ENCODE results near the gene MEIOSIN. TPM values are rescaled to one million over a fixed set of nuclear protein-coding genes. Genes with fewer than 3 reads are reported as not detected.
A peak's percentile ranks its signal among the peaks of the same experiment; 100 is the strongest.

The MEIOSIN gene
- total RNA-seq, 4 donors from 2014 or later: not detected

DNA sequence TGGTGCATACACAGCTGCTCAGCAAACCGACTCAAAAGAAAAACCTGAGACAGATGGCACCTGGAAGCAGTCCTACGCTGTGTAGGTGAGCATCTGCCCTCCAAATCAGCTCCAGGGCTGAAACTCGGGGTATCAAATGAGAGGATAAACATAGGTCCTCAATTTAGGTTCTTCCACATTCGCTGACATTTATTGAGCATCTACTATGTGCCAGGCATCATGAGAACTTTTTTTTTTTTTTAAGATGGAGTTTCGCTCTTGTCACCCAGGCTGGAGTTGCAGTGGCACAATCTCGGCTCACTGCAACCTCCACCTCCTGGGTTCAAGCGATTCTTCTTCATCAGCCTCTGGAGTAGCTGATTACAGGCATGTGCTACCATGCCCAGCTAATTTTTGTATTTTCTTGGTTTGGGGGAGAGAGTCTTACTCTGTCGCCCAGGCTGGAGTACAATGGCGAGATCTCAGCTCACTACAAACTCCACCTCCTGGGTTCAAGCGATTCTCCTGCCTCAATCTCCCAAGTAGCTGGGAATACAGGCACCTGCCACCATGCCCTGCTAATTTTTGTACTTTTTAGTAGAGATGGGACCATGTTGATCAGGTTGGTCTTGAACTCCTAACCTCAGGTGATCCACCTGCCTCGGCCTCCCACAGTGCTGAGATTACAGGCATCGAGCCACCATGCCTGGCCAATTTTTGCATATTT, 27.4 kb upstream of the MEIOSIN start:
- in situ Hi-C loops (cut with MboI; ENCODE audit: low pct_ligation_motif_present in 1 of 4, low pct_unique_long_range_greater_than_20kb in 1 of 4, low sequenced_read_pairs in 3 of 4): no loop called here

DNA sequence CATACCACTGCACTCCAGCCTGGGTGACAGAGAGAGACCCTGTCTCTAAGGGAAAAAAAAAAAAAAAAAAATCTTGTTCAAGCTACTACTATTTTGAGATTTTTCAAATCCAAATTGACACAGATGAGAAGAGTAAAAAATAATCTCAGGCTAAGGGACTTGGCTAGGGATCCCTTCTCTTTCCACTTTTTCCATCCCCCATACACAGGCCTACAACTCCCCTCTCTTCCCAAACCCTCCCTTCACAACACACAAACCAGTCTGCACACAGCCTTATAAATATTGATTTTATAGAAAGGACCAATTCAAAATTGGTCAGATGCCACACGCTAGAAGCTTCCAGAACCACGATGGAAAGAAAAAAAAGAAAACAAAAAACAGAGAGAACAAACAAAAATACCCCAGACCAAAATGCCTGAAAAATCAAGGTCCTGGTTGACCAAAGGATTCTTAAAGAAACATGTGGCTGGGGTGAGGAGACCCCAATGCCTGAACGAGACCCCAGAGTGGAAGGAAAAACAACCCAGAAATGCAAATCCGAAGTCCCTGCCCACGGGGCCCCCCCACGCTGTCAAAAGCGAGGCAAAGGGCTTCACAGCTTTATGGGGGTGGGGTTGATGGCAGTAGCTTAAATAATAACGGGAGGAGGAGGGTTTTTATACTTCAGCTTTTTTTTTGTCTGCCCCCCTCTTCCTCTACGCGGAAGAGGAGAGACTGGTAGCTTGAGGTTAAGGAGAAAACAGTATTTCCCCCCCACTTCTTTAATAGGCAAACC, 22.7 kb upstream of the MEIOSIN start:
- Histone ChIP-seq H3K36me3 (peaks cover 0 to 18% (median 0%) of the 10 kb centered on the region in 4 donors), H3K27ac (peak overlapping the region in 3 of 4 donors; percentile 12 to 43 (median 32)), H3K9me3 (no peaks in the 10 kb centered on the region), H3K4me1 (peaks cover 0 to 7% (median 0%) of the 10 kb centered on the region in 4 donors), H3K27me3 (no peaks in the 10 kb centered on the region), H3K4me3 (no peak overlapping the region)
- intact Hi-C loops (cut with DNase I; ENCODE audit: low total_unique reads): loop anchor here (10.0 kb wide), 1 partner anchor 54 kb away; the partner anchor contains the start of gene SIX5
- no peak for TF ChIP-seq EP300 (IDR thresholded peaks at IDR 0.05; ENCODE audit: low read depth)
- TF ChIP-seq, protein P1, sequence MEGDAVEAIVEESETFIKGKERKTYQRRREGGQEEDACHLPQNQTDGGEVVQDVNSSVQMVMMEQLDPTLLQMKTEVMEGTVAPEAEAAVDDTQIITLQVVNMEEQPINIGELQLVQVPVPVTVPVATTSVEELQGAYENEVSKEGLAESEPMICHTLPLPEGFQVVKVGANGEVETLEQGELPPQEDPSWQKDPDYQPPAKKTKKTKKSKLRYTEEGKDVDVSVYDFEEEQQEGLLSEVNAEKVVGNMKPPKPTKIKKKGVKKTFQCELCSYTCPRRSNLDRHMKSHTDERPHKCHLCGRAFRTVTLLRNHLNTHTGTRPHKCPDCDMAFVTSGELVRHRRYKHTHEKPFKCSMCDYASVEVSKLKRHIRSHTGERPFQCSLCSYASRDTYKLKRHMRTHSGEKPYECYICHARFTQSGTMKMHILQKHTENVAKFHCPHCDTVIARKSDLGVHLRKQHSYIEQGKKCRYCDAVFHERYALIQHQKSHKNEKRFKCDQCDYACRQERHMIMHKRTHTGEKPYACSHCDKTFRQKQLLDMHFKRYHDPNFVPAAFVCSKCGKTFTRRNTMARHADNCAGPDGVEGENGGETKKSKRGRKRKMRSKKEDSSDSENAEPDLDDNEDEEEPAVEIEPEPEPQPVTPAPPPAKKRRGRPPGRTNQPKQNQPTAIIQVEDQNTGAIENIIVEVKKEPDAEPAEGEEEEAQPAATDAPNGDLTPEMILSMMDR (IDR thresholded peaks at IDR 0.05): no peak
- TF ChIP-seq POLR2AphosphoS5 (IDR thresholded peaks at IDR 0.05): no peak
- TF ChIP-seq POLR2A (IDR thresholded peaks at IDR 0.05): no peak
- in situ Hi-C loops (cut with MboI; ENCODE audit: low pct_ligation_motif_present in 1 of 4, low pct_unique_long_range_greater_than_20kb in 1 of 4, low sequenced_read_pairs in 3 of 4): no loop called here
- no peak for DNase-seq
- 51 to 60% methylated on average over 8 to 10 of the region's 10 CpGs for WGBS, 2 donors (ENCODE audit: low coverage in 1 of 2)

More for the DNA sequence above, 27.4 kb upstream of the MEIOSIN start:
- intact Hi-C loops (cut with DNase I; ENCODE audit: low total_unique reads): no loop called here
- Histone ChIP-seq H3K4me3 (no peak overlapping the region), H3K36me3 (peaks cover 0 to 8% (median 2%) of the 10 kb centered on the region in 4 donors), H3K27ac (no peak overlapping the region), H3K4me1 (peaks cover 0 to 6% (median 0%) of the 10 kb centered on the region in 4 donors), H3K27me3 (no peaks in the 10 kb centered on the region), H3K9me3 (no peaks in the 10 kb centered on the region)
- 92 to 94% methylated on average over 7 to 12 of the region's 12 CpGs for WGBS, 2 donors (ENCODE audit: low coverage in 1 of 2)
- TF ChIP-seq, protein P1 (IDR thresholded peaks at IDR 0.05): no peak
- no peak for TF ChIP-seq POLR2AphosphoS5 (IDR thresholded peaks at IDR 0.05)
- TF ChIP-seq POLR2A (IDR thresholded peaks at IDR 0.05): no peak
- TF ChIP-seq EP300 (IDR thresholded peaks at IDR 0.05; ENCODE audit: low read depth): no peak
- no peak for DNase-seq

DNA sequence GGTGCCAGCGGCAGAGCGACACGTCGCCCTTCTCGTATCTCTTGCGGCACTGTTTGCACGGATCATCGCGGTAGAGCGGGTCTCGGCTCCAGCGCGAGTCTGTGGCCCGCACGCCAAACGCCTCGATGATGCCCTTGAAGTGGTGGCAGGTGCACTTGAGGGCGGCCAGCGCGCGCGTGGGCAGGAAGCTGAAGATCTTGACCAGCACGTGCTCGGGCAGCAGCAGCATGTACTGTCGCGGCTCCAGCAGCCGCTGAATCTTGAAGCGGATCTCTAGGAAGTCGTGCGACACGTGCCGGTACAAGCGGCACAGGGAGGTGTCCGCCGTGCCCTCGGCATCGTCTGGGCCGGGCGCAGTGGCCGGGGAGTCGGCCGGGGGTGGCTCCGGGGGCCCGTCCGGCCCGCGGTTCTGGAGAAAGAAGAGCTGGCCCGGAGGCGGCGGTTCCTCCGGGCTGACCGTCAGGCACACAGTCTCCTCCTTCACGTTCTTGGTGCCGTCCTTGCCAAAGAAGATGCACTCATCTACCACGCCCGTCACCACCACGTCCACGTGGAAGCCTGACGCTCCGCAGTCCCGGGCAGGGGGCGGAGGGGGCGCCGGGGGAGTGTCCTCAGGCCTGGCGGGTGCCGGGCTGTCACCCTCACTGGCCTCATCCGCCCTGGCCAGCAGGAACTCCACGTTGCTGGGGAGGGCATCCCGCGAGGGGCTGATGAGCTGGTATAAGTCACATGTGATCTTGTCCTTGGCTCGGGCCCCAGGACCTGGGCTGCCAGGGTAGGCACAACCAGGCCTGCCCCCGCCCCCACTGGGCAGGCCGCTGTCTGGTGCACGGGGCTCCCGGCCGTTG, 21.2 kb upstream of the MEIOSIN start:
- intact Hi-C loops (cut with DNase I; ENCODE audit: low total_unique reads): loop anchor here (10.0 kb wide), 1 partner anchor 53 kb away; the partner anchor contains the start of gene SIX5
- Histone ChIP-seq H3K4me1 (peaks cover 4 to 16% (median 5%) of the 10 kb centered on the region in 4 donors), H3K27ac (no peak overlapping the region), H3K27me3 (no peaks in the 10 kb centered on the region), H3K4me3 (no peak overlapping the region), H3K36me3 (peaks cover 0 to 18% (median 0%) of the 10 kb centered on the region in 4 donors), H3K9me3 (no peaks in the 10 kb centered on the region)
- in situ Hi-C loops (cut with MboI; ENCODE audit: low pct_ligation_motif_present in 1 of 4, low pct_unique_long_range_greater_than_20kb in 1 of 4, low sequenced_read_pairs in 3 of 4): no loop called here
- 95% methylated on average over 70 of the region's 76 CpGs; no CpG with 5 or more reads in 1 of the 2 donors for WGBS, 2 donors (ENCODE audit: low coverage in 1 of 2)
- no peak for DNase-seq
- TF ChIP-seq POLR2AphosphoS5 (IDR thresholded peaks at IDR 0.05) (no peak), POLR2A (IDR thresholded peaks at IDR 0.05) (no peak), EP300 (IDR thresholded peaks at IDR 0.05; ENCODE audit: low read depth) (no peak)
- TF ChIP-seq, protein P1 (IDR thresholded peaks at IDR 0.05): no peak

Measured in transverse colon (tissue), 4 donors.